K562 (cell line): ENCODE results near the gene WWTR1. TPM values are rescaled to one million over a fixed set of nuclear protein-coding genes. Genes with fewer than 3 reads are reported as not detected.

Experiments used
- CXXC5 ChIP-seq: fragments of 250-450 bp; sonication (Bioruptor Pico); IDR thresholded peaks from 2 replicates; pipeline ENCODE4 v1.8.0; 2022; ENCODE audit warnings: inconsistent platforms, mild to moderate bottlenecking, moderate library complexity
- ETV1 ChIP-seq: fragments of 450-650 bp; conservative IDR thresholded peaks from 2 replicates; pipeline ENCODE4 v1.6.1; 2016; ENCODE audit warnings: missing genetic modification characterization, control low read depth, low read depth, missing compliant biosample characterization
- MTA2 ChIP-seq: fragments of 450-650 bp; IDR thresholded peaks from 2 replicates; pipeline ENCODE4 v1.6.1; 2016; ENCODE audit warnings: low read depth
- MYBL2 ChIP-seq, 2 experiments: fragments of 450-650 bp in 1 of 2; sonication (generic) in 1 of 2; formaldehyde crosslinking in 1 of 2; IDR thresholded peaks; 2 replicates each; pipeline versions ENCODE4 v1.6.1 to v1.8.1; 2017 to 2022; ENCODE audit warnings: borderline replicate concordance in 1 of 2, inconsistent platforms in 1 of 2, low read depth in 1 of 2, mild to moderate bottlenecking in 1 of 2, missing genetic modification reagents in 1 of 2, moderate library complexity in 1 of 2
- NCOA2 ChIP-seq, 2 experiments: fragments of 450-650 bp; IDR thresholded peaks; 2 replicates each; pipeline ENCODE4 v1.6.1; 2018; ENCODE audit warnings: mild to moderate bottlenecking in 2 of 2, moderate library complexity in 1 of 2; ENCODE audit not compliant: partially characterized antibody in 2 of 2
- RBM39 ChIP-seq: fragments of 200-400 bp; formaldehyde crosslinking; optimal IDR thresholded peaks from 2 replicates; pipeline ENCODE3; 2018; ENCODE audit warnings: low read depth, low read length
- TBL1XR1 ChIP-seq, 2 experiments: IDR thresholded peaks; 2 replicates each; pipeline ENCODE4 v1.6.1; 2012; ENCODE audit warnings: improper control_type of control experiment in 2 of 2, low read length in 2 of 2, mild to moderate bottlenecking in 1 of 2
- ZKSCAN8 ChIP-seq: fragments of 200-800 bp; sonication (Bioruptor generic); IDR thresholded peaks from 2 replicates; pipeline ENCODE4 v1.6.1; 2016; ENCODE audit warnings: missing genetic modification characterization, missing compliant biosample characterization
- ZNF175 ChIP-seq: fragments of 200-800 bp; sonication (Bioruptor generic); IDR thresholded peaks from 2 replicates; pipeline ENCODE4 v1.6.1; 2016; ENCODE audit warnings: low read depth, mild to moderate bottlenecking, missing genetic modification characterization, missing compliant biosample characterization
- ZNF507 ChIP-seq: conservative IDR thresholded peaks from 2 replicates; pipeline ENCODE4 v1.6.1; 2017; ENCODE audit warnings: missing genetic modification characterization, missing compliant biosample characterization
- ZNF551 ChIP-seq: fragments of 250-450 bp; sonication (Bioruptor Pico); IDR thresholded peaks from 2 replicates; pipeline ENCODE4 v1.5.0; 2021; ENCODE audit warnings: mild to moderate bottlenecking, moderate library complexity
- ZNF77 ChIP-seq: fragments of 250-450 bp; sonication (Bioruptor Pico); IDR thresholded peaks from 2 replicates; pipeline ENCODE4 v1.5.0; 2020
- polyA plus RNA-seq, 8 experiments: library from polyadenylated mRNA; depleted of rRNA in 4 of 8; stranded (reverse) in 5 of 8; unstranded in 3 of 8; fragments of >200 nt; fragmentation: Nextera tagmentation in 2 of 8; fragmentation: Illumina TruSeq in 1 of 8; extraction: Ambion mirVana in 2 of 8; extraction: Trizol in 1 of 8; gene quantifications; 2 replicates each; pipeline versions ENCODE4 v1.2.1 to v1.2.3, GENCODE V29; 2011 to 2014; ENCODE audit warnings: inconsistent platforms in 1 of 8, missing spikeins in 1 of 8
- total RNA-seq, 7 experiments: library from RNA; depleted of rRNA in 6 of 7; stranded (reverse); fragments of >200 nt in 6 of 7; fragmentation: Illumina TruSeq in 2 of 7; extraction: Trizol in 2 of 7; gene quantifications; 2 replicates each; pipeline versions ENCODE4 v1.2.1 to v1.2.3, GENCODE V29; 2011 to 2021; ENCODE audit warnings: low replicate concordance in 1 of 7
- TF ChIP-seq, protein P1 (sequence below): IDR thresholded peaks from 2 replicates; pipeline ENCODE4 v1.6.1; 2016; ENCODE audit warnings: missing genetic modification characterization, missing compliant biosample characterization
- TF ChIP-seq, protein P2 (sequence below): fragments of 250-450 bp; sonication (Bioruptor Pico); IDR thresholded peaks from 2 replicates; pipeline ENCODE4 v1.9.0; 2021; ENCODE audit warnings: mild to moderate bottlenecking, inconsistent platforms
- TF ChIP-seq, protein P3 (sequence below): fragments of 450-650 bp; IDR thresholded peaks from 2 replicates; pipeline ENCODE4 v1.6.1; 2018; ENCODE audit not compliant: partially characterized antibody

The WWTR1 gene
- total and polyA plus RNA-seq, 9 of the 15 experiments (the other 6 are each of a cell fraction or from before 2014, with no cell fraction given), result 0.04 to 1.5 (median 0.60) TPM

- TF ChIP-seq, protein P1, sequence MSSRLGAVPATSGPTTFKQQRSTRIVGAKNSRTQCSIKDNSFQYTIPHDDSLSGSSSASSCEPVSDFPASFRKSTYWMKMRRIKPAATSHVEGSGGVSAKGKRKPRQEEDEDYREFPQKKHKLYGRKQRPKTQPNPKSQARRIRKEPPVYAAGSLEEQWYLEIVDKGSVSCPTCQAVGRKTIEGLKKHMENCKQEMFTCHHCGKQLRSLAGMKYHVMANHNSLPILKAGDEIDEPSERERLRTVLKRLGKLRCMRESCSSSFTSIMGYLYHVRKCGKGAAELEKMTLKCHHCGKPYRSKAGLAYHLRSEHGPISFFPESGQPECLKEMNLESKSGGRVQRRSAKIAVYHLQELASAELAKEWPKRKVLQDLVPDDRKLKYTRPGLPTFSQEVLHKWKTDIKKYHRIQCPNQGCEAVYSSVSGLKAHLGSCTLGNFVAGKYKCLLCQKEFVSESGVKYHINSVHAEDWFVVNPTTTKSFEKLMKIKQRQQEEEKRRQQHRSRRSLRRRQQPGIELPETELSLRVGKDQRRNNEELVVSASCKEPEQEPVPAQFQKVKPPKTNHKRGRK (tag), result no peak
- TF ChIP-seq ZNF175 (CRISPR knock-in tag) (peak; percentile 86), NCOA2 (IDR thresholded peaks at IDR 0.05; ENCODE audit: partially characterized antibody in 2 of 2) (peak in 1 of 2 experiments; percentile 20), ZNF507 (tag) (no peak), CXXC5 (CRISPR knock-in tag) (no peak), TBL1XR1 (IDR thresholded peaks at IDR 0.05; ENCODE audit: low read length in 2 of 2) (0 out of 4 replicates have a peak, but pooled peaks of 1 of the 2 experiments have one; percentile 22), MYBL2 (IDR thresholded peaks at IDR 0.05; ENCODE audit: low read depth) (no peak), MYBL2 (CRISPR knock-in tag; IDR thresholded peaks at IDR 0.05; ENCODE audit: borderline replicate concordance) (no peak), RBM39 (no peak), ZNF551 (CRISPR knock-in tag) (no peak), ZNF77 (CRISPR knock-in tag) (no peak), ZKSCAN8 (CRISPR knock-in tag) (no peak), ETV1 (peak; percentile 83), MTA2 (peak; percentile 20; the same call in 1 of the 2 replicates)
- TF ChIP-seq, protein P2, sequence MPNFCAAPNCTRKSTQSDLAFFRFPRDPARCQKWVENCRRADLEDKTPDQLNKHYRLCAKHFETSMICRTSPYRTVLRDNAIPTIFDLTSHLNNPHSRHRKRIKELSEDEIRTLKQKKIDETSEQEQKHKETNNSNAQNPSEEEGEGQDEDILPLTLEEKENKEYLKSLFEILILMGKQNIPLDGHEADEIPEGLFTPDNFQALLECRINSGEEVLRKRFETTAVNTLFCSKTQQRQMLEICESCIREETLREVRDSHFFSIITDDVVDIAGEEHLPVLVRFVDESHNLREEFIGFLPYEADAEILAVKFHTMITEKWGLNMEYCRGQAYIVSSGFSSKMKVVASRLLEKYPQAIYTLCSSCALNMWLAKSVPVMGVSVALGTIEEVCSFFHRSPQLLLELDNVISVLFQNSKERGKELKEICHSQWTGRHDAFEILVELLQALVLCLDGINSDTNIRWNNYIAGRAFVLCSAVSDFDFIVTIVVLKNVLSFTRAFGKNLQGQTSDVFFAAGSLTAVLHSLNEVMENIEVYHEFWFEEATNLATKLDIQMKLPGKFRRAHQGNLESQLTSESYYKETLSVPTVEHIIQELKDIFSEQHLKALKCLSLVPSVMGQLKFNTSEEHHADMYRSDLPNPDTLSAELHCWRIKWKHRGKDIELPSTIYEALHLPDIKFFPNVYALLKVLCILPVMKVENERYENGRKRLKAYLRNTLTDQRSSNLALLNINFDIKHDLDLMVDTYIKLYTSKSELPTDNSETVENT (CRISPR knock-in tag), result no peak
- TF ChIP-seq, protein P3, sequence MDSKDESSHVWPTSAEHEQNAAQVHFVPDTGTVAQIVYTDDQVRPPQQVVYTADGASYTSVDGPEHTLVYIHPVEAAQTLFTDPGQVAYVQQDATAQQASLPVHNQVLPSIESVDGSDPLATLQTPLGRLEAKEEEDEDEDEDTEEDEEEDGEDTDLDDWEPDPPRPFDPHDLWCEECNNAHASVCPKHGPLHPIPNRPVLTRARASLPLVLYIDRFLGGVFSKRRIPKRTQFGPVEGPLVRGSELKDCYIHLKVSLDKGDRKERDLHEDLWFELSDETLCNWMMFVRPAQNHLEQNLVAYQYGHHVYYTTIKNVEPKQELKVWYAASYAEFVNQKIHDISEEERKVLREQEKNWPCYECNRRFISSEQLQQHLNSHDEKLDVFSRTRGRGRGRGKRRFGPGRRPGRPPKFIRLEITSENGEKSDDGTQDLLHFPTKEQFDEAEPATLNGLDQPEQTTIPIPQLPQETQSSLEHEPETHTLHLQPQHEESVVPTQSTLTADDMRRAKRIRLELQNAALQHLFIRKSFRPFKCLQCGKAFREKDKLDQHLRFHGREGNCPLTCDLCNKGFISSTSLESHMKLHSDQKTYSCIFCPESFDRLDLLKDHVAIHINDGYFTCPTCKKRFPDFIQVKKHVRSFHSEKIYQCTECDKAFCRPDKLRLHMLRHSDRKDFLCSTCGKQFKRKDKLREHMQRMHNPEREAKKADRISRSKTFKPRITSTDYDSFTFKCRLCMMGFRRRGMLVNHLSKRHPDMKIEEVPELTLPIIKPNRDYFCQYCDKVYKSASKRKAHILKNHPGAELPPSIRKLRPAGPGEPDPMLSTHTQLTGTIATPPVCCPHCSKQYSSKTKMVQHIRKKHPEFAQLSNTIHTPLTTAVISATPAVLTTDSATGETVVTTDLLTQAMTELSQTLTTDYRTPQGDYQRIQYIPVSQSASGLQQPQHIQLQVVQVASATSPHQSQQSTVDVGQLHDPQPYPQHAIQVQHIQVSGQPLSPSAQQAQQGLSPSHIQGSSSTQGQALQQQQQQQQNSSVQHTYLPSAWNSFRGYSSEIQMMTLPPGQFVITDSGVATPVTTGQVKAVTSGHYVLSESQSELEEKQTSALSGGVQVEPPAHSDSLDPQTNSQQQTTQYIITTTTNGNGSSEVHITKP, result no peak
Observed at GRCh38 chr3:149575961-149576564, 81.8 kb downstream of the WWTR1 start (continued).
